K562 (cell line): ENCODE measurements around the gene DPM1. TPM values are rescaled to one million over a fixed set of nuclear protein-coding genes. Genes with fewer than 3 reads are reported as not detected.

ENCODE experiments used
- ATAC-seq: fragments of 200-7000 bp; cut with Tn5 transposase; 3 replicates; pipeline ENCODE4 v1.9.1; 2020; ENCODE audit warnings: moderate library complexity
- BruUV-seq: library from RNA; stranded (reverse); fragments of 400-500 nt; replicated peaks from 2 replicates; lab custom pipeline; 2021; lab: Mats Ljungman, UMichigan
- CTCF ChIA-PET: fragments of 300-600 bp; formaldehyde crosslinking; extraction: SDS; loops from one replicate; lab custom pipeline; 2021; ENCODE audit warnings: low intra/inter-chr PET ratio; lab: Yijun Ruan, JAX
- POLR2A ChIA-PET: fragments of 300-600, 350-650 bp; sonication (Branson Sonifier 250); formaldehyde crosslinking; extraction: SDS; loops from one replicate; lab custom pipeline; 2021; ENCODE audit warnings: antibody characterized with exemption, inconsistent platforms; lab: Yijun Ruan, JAX
- DNase-seq, 4 experiments: peaks; one replicate each; pipeline versions ENCODE4 v3.0.0 to v3.0.0-alpha.2; 2011 to 2018; ENCODE audit warnings: low spot score in 3 of 4, mixed read lengths in 3 of 4; ENCODE audit errors: extremely low read depth in 1 of 4
- FAIRE-seq: peaks from 2 replicates; lab custom pipeline; 2011; peaks lifted over from hg19 to GRCh38; lab: Jason Lieb, UNC
- H2AFZ ChIP-seq: 2 replicates; pipeline ENCODE4 v1.6.0; 2011; ENCODE audit warnings: low read depth, low read length, control low read depth, inconsistent platforms
- H3K27ac ChIP-seq: fragments of 200-600 bp; 3 replicates; pipeline ENCODE4 v1.8.0; 2011; ENCODE audit warnings: low read depth, mild to moderate bottlenecking, control low read depth, inconsistent platforms, low read length, moderate library complexity, mixed read lengths; ENCODE audit errors: extremely low read depth
- H3K27me3 ChIP-seq, 2 experiments: fragments of 300-600 bp in 1 of 2; 2 replicates in 1 of 2; 3 replicates in 1 of 2; pipeline versions ENCODE4 v1.6.0 to v1.8.0; 2011; ENCODE audit warnings: inconsistent platforms in 2 of 2, low read length in 2 of 2, mild to moderate bottlenecking in 1 of 2, mixed read lengths in 1 of 2, moderate library complexity in 1 of 2; ENCODE audit not compliant: control insufficient read depth in 2 of 2, insufficient read depth in 2 of 2
- H3K36me3 ChIP-seq: fragments of 300-600 bp; 3 replicates; pipeline ENCODE4 v1.8.0; 2011; ENCODE audit warnings: mild to moderate bottlenecking, low read length, inconsistent platforms; ENCODE audit not compliant: control insufficient read depth, insufficient read depth
- H3K4me1 ChIP-seq, 2 experiments: fragments of 200-600 bp in 1 of 2; replicated peaks in 1 of 2; 2 replicates in 1 of 2; 3 replicates in 1 of 2; pipeline versions ENCODE4 v1.5.1 to v1.8.0; 2011; ENCODE audit warnings: inconsistent platforms in 2 of 2, low read length in 2 of 2, mild to moderate bottlenecking in 1 of 2, mixed read lengths in 1 of 2, moderate library complexity in 1 of 2; ENCODE audit not compliant: control insufficient read depth in 2 of 2, insufficient read depth in 2 of 2
- H3K4me2 ChIP-seq: 2 replicates; pipeline ENCODE4 v1.6.1; 2011; ENCODE audit warnings: low read length, control low read depth, inconsistent platforms, mixed read lengths; ENCODE audit not compliant: insufficient read depth
- H3K4me3 ChIP-seq: fragments of 200-600 bp; sonication (generic), shearing (Covaris generic); 2 replicates; pipeline ENCODE4 v1.5.1; 2016; ENCODE audit warnings: control low read depth, inconsistent platforms
- H3K79me2 ChIP-seq: fragments of 200-600 bp; 3 replicates; pipeline ENCODE4 v1.8.0; 2011; ENCODE audit warnings: low read length, inconsistent platforms; ENCODE audit not compliant: control insufficient read depth, insufficient read depth
- H3K9ac ChIP-seq, 2 experiments: 2 replicates each; pipeline versions ENCODE4 v1.6.0 to v1.6.1; 2011; ENCODE audit warnings: low read depth in 2 of 2, low read length in 2 of 2, control low read depth in 1 of 2, inconsistent platforms in 1 of 2, mild to moderate bottlenecking in 1 of 2, mixed read lengths in 1 of 2; ENCODE audit not compliant: insufficient read depth in 1 of 2
- H3K9me1 ChIP-seq: one replicate; pipeline ENCODE4 v1.6.0; 2011; ENCODE audit warnings: inconsistent platforms, mild to moderate bottlenecking, low read length, moderate library complexity; ENCODE audit not compliant: control insufficient read depth, insufficient read depth
- H3K9me3 ChIP-seq: replicated peaks from 2 replicates; pipeline ENCODE4 v1.5.1; 2011; ENCODE audit warnings: low read depth, low read length, inconsistent platforms; ENCODE audit not compliant: control insufficient read depth, insufficient read depth
- H4K20me1 ChIP-seq: replicated peaks from 2 replicates; pipeline ENCODE4 v1.6.1; 2011; ENCODE audit warnings: low read length, inconsistent platforms, mixed read lengths; ENCODE audit not compliant: control insufficient read depth, insufficient read depth
- ARID1B ChIP-seq: fragments of 450-650 bp; IDR thresholded peaks from 2 replicates; pipeline ENCODE4 v1.6.1; 2016; ENCODE audit warnings: antibody characterized with exemption, mild to moderate bottlenecking, inconsistent platforms
- CBFA2T2 ChIP-seq: fragments of 450-650 bp; conservative IDR thresholded peaks from 2 replicates; pipeline ENCODE4 v1.6.1; 2017; ENCODE audit warnings: mild to moderate bottlenecking
- CCAR2 ChIP-seq: fragments of 200-400 bp; formaldehyde crosslinking; IDR thresholded peaks from 2 replicates; pipeline ENCODE4 v1.6.1; 2017; ENCODE audit warnings: mild to moderate bottlenecking, low read depth, low read length
- E4F1 ChIP-seq: fragments of 250-450 bp; sonication (Bioruptor Pico); IDR thresholded peaks from 2 replicates; pipeline ENCODE4 v1.5.0; 2021; ENCODE audit warnings: mild to moderate bottlenecking, borderline replicate concordance
- EP300 ChIP-seq: IDR thresholded peaks from 2 replicates; pipeline ENCODE4 v1.6.1; 2012; ENCODE audit warnings: low read length, improper control_type of control experiment
- FOXA3 ChIP-seq, 2 experiments: fragments of 450-650 bp in 1 of 2; sonication (generic) in 1 of 2; formaldehyde crosslinking; IDR thresholded peaks in 1 of 2; conservative IDR thresholded peaks in 1 of 2; 2 replicates each; pipeline versions ENCODE4 v1.4.0 to v1.8.0; 2020 to 2022; ENCODE audit warnings: mild to moderate bottlenecking in 2 of 2, missing genetic modification reagents in 1 of 2
- GTF3C2 ChIP-seq: IDR thresholded peaks from 3 replicates; pipeline ENCODE4 v1.6.1; 2011; ENCODE audit warnings: borderline replicate concordance, mild to moderate bottlenecking, moderate library complexity; ENCODE audit not compliant: insufficient read length; ENCODE audit errors: extremely low read depth
- HDAC1 ChIP-seq, 2 experiments: fragments of 450-650 bp; IDR thresholded peaks; 2 replicates each; pipeline ENCODE4 v1.6.1; 2016 to 2017; ENCODE audit warnings: inconsistent platforms in 1 of 2, mild to moderate bottlenecking in 1 of 2, moderate library complexity in 1 of 2
- KLF6 ChIP-seq: fragments of 250-450 bp; sonication (Bioruptor Pico); IDR thresholded peaks from 2 replicates; pipeline ENCODE4 v1.4.0; 2020; ENCODE audit warnings: mild to moderate bottlenecking, moderate library complexity, borderline replicate concordance
- MCM2 ChIP-seq: fragments of 450-650 bp; IDR thresholded peaks from 2 replicates; pipeline ENCODE4 v1.6.1; 2017; ENCODE audit warnings: low read depth, mild to moderate bottlenecking
- NCOR1 ChIP-seq: fragments of 450-650 bp; IDR thresholded peaks from 2 replicates; pipeline ENCODE4 v1.6.1; 2016; ENCODE audit warnings: mild to moderate bottlenecking, moderate library complexity
- SMARCA4 ChIP-seq: fragments of 450-650 bp; IDR thresholded peaks from 2 replicates; pipeline ENCODE4 v1.6.1; 2016
- TAL1 ChIP-seq: fragments of 450-650 bp; IDR thresholded peaks from 2 replicates; pipeline ENCODE4 v1.6.1; 2016; ENCODE audit warnings: mild to moderate bottlenecking
- TBL1XR1 ChIP-seq, 2 experiments: IDR thresholded peaks; 2 replicates each; pipeline ENCODE4 v1.6.1; 2012; ENCODE audit warnings: improper control_type of control experiment in 2 of 2, low read length in 2 of 2, mild to moderate bottlenecking in 1 of 2
- TCF3 ChIP-seq: sonication (generic); formaldehyde crosslinking; IDR thresholded peaks from 2 replicates; pipeline ENCODE4 v1.4.0; 2020; ENCODE audit warnings: mild to moderate bottlenecking, missing genetic modification reagents
- ZNF12 ChIP-seq: sonication (generic); formaldehyde crosslinking; IDR thresholded peaks from 2 replicates; pipeline ENCODE4 v1.4.0; 2020; ENCODE audit warnings: mild to moderate bottlenecking, missing genetic modification reagents
- ZNF263 ChIP-seq: sonication (generic); formaldehyde crosslinking; IDR thresholded peaks from 2 replicates; pipeline ENCODE4 v1.8.0; 2022; ENCODE audit warnings: mild to moderate bottlenecking, missing genetic modification reagents, borderline replicate concordance
- ZNF584 ChIP-seq: fragments of 200-800 bp; sonication (Bioruptor generic); IDR thresholded peaks from 2 replicates; pipeline ENCODE4 v1.6.1; 2016; ENCODE audit warnings: low read depth, mild to moderate bottlenecking, missing genetic modification characterization, missing compliant biosample characterization
- WGBS: fragments of 100-300 bp; shearing (Covaris generic); methylation state at CpG from one replicate; pipeline ENCODE4 v1.1.6; 2016; ENCODE audit warnings: low coverage, mixed read lengths; ENCODE audit not compliant: insufficient coverage; ENCODE audit errors: missing lambda C conversion rate; 5-methylcytosine and 5-hydroxymethylcytosine counted together
- in situ Hi-C: fragments of 300-500 bp; cut with MboI; formaldehyde crosslinking; loops from 4 replicates; pipeline ENCODE4 v1.15.0; 2018; ENCODE audit warnings: inconsistent platforms, mixed read lengths
- intact Hi-C: fragments of 100-400 bp; cut with micrococcal nuclease; formaldehyde crosslinking; loops from 2 replicates; pipeline ENCODE4 v1.14.2; 2022
- polyA plus RNA-seq, 8 experiments: library from polyadenylated mRNA; depleted of rRNA in 4 of 8; stranded (reverse) in 5 of 8; unstranded in 3 of 8; fragments of >200 nt; fragmentation: Nextera tagmentation in 2 of 8; fragmentation: Illumina TruSeq in 1 of 8; extraction: Ambion mirVana in 2 of 8; extraction: Trizol in 1 of 8; gene quantifications; 2 replicates each; pipeline versions ENCODE4 v1.2.1 to v1.2.3, GENCODE V29; 2011 to 2014; ENCODE audit warnings: inconsistent platforms in 1 of 8, missing spikeins in 1 of 8
- total RNA-seq, 7 experiments: library from RNA; depleted of rRNA in 6 of 7; stranded (reverse); fragments of >200 nt in 6 of 7; fragmentation: Illumina TruSeq in 2 of 7; extraction: Trizol in 2 of 7; gene quantifications; 2 replicates each; pipeline versions ENCODE4 v1.2.1 to v1.2.3, GENCODE V29; 2011 to 2021; ENCODE audit warnings: low replicate concordance in 1 of 7

DPM1 gene
- total and polyA plus RNA-seq, 9 of the 15 experiments (the other 6 are each of a cell fraction or from before 2014, with no cell fraction given): 75.2 to 190 (median 153) TPM

GRCh38 chr20:50911716-50912115 is 46.6 kb downstream of the DPM1 start (continued):
- TF ChIP-seq NCOR1 (peak; percentile 55; the same call in 1 of the 2 replicates), TCF3 (CRISPR knock-in tag) (peak; percentile 44; the same call in 1 of the 2 replicates), SMARCA4 (peak; percentile 66; the same call in 1 of the 2 replicates), CCAR2 (no peak), TAL1 (peak; percentile 64), FOXA3 (CRISPR knock-in tag; conservative IDR thresholded peaks at IDR 0.05 in 1 of 2, IDR thresholded peaks at IDR 0.05 in 1 of 2) (no peak), KLF6 (CRISPR knock-in tag) (no peak), CBFA2T2 (peak; percentile 52), EP300 (peak; percentile 44; the same call in 1 of the 2 replicates), TBL1XR1 (IDR thresholded peaks at IDR 0.05; ENCODE audit: low read length in 2 of 2) (peak in 1 of 2 experiments; percentile 40; a peak in 1 of 4 replicates), HDAC1 (IDR thresholded peaks at IDR 0.05) (peak in 1 of 2 experiments; percentile 40; a peak in 1 of 4 replicates), ARID1B (peak; percentile 82)

- BruUV-seq: no TSS peak
- H3K9me1 ChIP-seq: no peaks in the 10 kb centered on the region
- POLR2A ChIA-PET: interaction anchor here (0.6 to 2.7 kb wide), 7 partner anchors 8 to 26 kb away, joined by 3 to 22 read pairs (median 3); partner anchors contain the start of gene ADNP
- ATAC-seq (no peak), DNase-seq (no peak), FAIRE-seq (no peak)
- no peak overlapping the region for H3K9ac ChIP-seq
- no peaks in the 10 kb centered on the region for H3K9me3 ChIP-seq
- peaks cover 69% of the 10 kb centered on the region for H3K36me3 ChIP-seq
- in situ Hi-C loops (no loop called here), intact Hi-C loops (no loop called here)
- 80% methylated on average over 3 of the region's 3 CpGs for WGBS
- H2AFZ ChIP-seq: no peak overlapping the region
- peaks cover 8 to 37% of the 10 kb centered on the region in 2 experiments for H3K4me1 ChIP-seq
- no peak overlapping the region for H3K27ac ChIP-seq
- no peaks in the 10 kb centered on the region for H3K27me3 ChIP-seq
- H3K4me3 ChIP-seq: no peak overlapping the region
- H3K4me2 ChIP-seq: no peak overlapping the region
- peaks cover 40% of the 10 kb centered on the region for H4K20me1 ChIP-seq
- CTCF ChIA-PET: no interaction called here
- H3K79me2 ChIP-seq: peaks cover 97% of the 10 kb centered on the region
- TF ChIP-seq ZNF12 (no peak), GTF3C2 (no peak), E4F1 (CRISPR knock-in tag) (no peak), MCM2 (no peak), ZNF263 (CRISPR knock-in tag) (no peak), ZNF584 (CRISPR knock-in tag) (no peak)
These were observed 47.3 kb downstream of the DPM1 start for GRCh38 chr20:50911030-50911429.
